ENCODE measurements around the gene SLU7. TPM values are rescaled to one million over a fixed set of nuclear protein-coding genes. Genes with fewer than 3 reads are reported as not detected.

The SLU7 gene
- total RNA-seq, 1 donor from 2014 or later = 48.4 TPM

DNA sequence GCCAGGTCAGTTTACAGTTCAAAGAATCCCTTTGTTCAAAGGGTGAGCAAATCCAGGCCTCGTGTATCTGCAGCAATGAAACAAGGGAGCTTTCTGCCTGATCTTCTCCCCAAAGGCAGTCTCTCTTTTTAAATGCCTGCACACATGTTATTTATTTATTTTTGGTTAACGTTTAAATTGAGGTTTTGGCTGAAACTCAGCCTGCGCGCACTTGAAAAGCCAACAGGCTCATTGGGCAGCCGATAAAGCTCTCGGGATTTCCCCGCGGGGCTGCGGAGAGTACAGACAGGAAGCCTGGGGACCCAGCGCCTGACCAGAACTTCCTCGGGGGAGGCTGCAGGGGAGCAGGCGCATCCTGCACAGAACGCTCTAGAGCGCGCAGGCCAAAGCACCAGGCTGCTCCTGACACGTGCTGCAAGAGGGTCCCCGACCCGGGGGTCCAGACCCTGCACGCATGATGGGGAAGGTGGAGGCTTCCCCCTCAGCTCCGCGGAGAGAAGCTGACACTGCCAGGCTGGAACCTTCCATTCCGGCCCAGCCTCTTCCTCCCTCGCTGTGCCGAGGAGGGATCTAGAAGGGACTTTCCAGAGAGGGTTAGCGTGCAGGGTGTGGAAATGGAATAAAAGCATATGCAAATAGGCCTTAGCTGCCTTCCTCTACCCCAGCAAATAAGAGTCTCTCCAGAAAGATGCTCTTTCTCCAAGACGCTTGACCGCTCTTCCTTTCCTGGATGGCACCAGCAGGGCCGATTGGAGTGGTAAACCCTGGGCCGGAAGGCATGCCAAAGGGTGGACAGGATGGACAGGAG lies 48.9 kb upstream of the SLU7 start:
- FAIRE-seq (no peak), DNase-seq (ENCODE audit: low read depth) (peak; percentile 74)
- Mint-ChIP-seq H3K36me3 (ENCODE audit: low read depth, unreplicated experiment) (no peaks in the 10 kb centered on the region), H3K27me3 (ENCODE audit: low read depth, unreplicated experiment) (no peaks in the 10 kb centered on the region), H3K4me1 (ENCODE audit: low read depth, unreplicated experiment) (peaks cover 18% of the 10 kb centered on the region), H3K27ac (ENCODE audit: unreplicated experiment) (no peak overlapping the region), H3K4me3 (ENCODE audit: unreplicated experiment) (no peak overlapping the region), H3K9me3 (ENCODE audit: unreplicated experiment) (no peaks in the 10 kb centered on the region)
- peak overlapping the region; percentile 26 for H3K9ac ChIP-seq (ENCODE audit: low read length)
- peak overlapping the region; percentile 15 for H3K27ac ChIP-seq (ENCODE audit: low read depth, low read length)
- H2AFZ ChIP-seq (ENCODE audit: low read depth, low read length) = peak overlapping the region; percentile 12
- no peaks in the 10 kb centered on the region for H3K27me3 ChIP-seq (ENCODE audit: insufficient read depth, low read length)
- H3K36me3 ChIP-seq (ENCODE audit: insufficient read depth, low read length) = no peaks in the 10 kb centered on the region
- no peaks in the 10 kb centered on the region for H4K20me1 ChIP-seq (ENCODE audit: insufficient read depth, low read length)
- TF ChIP-seq, protein P1, sequence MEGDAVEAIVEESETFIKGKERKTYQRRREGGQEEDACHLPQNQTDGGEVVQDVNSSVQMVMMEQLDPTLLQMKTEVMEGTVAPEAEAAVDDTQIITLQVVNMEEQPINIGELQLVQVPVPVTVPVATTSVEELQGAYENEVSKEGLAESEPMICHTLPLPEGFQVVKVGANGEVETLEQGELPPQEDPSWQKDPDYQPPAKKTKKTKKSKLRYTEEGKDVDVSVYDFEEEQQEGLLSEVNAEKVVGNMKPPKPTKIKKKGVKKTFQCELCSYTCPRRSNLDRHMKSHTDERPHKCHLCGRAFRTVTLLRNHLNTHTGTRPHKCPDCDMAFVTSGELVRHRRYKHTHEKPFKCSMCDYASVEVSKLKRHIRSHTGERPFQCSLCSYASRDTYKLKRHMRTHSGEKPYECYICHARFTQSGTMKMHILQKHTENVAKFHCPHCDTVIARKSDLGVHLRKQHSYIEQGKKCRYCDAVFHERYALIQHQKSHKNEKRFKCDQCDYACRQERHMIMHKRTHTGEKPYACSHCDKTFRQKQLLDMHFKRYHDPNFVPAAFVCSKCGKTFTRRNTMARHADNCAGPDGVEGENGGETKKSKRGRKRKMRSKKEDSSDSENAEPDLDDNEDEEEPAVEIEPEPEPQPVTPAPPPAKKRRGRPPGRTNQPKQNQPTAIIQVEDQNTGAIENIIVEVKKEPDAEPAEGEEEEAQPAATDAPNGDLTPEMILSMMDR (IDR thresholded peaks at IDR 0.05; ENCODE audit: insufficient read depth, low read depth, low read length) = no peak
- TF ChIP-seq EZH2 (IDR thresholded peaks at IDR 0.05; ENCODE audit: insufficient read depth, low read length) = no peak
- no peaks in the 10 kb centered on the region for H3K9me3 ChIP-seq (ENCODE audit: insufficient read depth, low read depth, low read length)
- no peaks in the 10 kb centered on the region for H3K79me2 ChIP-seq (ENCODE audit: insufficient read depth, low read length)
- peak overlapping the region; percentile 51 for H3K4me2 ChIP-seq (ENCODE audit: low read length)
- peaks cover 44% of the 10 kb centered on the region for H3K4me1 ChIP-seq (ENCODE audit: insufficient read depth, low read length)
- peak overlapping the region; percentile 0 for H3K4me3 ChIP-seq (ENCODE audit: insufficient read depth, low read depth, low read length)

DNA sequence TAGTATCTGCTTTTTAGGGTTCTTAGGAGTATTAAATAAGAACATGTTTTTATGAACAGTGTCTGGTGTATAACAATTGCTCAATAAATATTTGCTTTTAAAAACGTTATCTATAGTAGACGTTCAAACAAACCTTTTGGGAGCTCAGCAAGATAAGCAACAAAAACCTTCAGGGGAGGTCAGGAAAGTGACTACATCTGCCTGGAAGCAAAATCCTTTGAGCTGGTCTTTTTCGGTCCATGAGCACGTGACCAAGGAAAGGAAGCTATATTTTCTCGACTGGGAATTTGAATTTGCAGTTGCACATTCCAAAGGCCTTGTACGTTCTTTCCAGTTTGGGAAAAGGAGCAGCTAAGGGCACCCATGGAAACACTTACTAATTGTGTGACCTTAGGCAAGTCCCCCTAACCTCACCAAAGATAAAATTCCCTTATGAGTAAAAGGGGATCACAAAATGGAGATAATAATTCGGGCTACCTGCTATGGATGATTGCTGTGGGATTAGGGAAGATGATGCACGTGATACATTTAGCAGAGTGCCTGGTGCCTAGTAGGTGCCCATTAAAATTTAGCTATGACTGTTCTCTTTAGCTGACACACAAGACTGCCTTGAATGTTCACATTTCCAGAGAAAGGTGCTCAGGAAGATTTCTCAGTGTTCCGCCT lies 48.1 kb upstream of the SLU7 start:
- TF ChIP-seq EZH2 (IDR thresholded peaks at IDR 0.05; ENCODE audit: insufficient read depth, low read length) = no peak
- TF ChIP-seq, protein P1 (IDR thresholded peaks at IDR 0.05; ENCODE audit: insufficient read depth, low read depth, low read length) = no peak
- Mint-ChIP-seq H3K27me3 (ENCODE audit: low read depth, unreplicated experiment) (no peaks in the 10 kb centered on the region), H3K9me3 (ENCODE audit: unreplicated experiment) (no peaks in the 10 kb centered on the region), H3K4me1 (ENCODE audit: low read depth, unreplicated experiment) (peaks cover 18% of the 10 kb centered on the region), H3K27ac (ENCODE audit: unreplicated experiment) (no peak overlapping the region), H3K4me3 (ENCODE audit: unreplicated experiment) (no peak overlapping the region), H3K36me3 (ENCODE audit: low read depth, unreplicated experiment) (no peaks in the 10 kb centered on the region)
- DNase-seq (ENCODE audit: low read depth) (no peak), FAIRE-seq (no peak)
- no peak overlapping the region for H2AFZ ChIP-seq (ENCODE audit: low read depth, low read length)
- no peaks in the 10 kb centered on the region for H3K36me3 ChIP-seq (ENCODE audit: insufficient read depth, low read length)
- peaks cover 44% of the 10 kb centered on the region for H3K4me1 ChIP-seq (ENCODE audit: insufficient read depth, low read length)
- H3K9me3 ChIP-seq (ENCODE audit: insufficient read depth, low read depth, low read length) = no peaks in the 10 kb centered on the region
- H3K4me3 ChIP-seq (ENCODE audit: insufficient read depth, low read depth, low read length) = no peak overlapping the region
- peak overlapping the region; percentile 15 for H3K27ac ChIP-seq (ENCODE audit: low read depth, low read length)
- H4K20me1 ChIP-seq (ENCODE audit: insufficient read depth, low read length) = no peaks in the 10 kb centered on the region
- no peaks in the 10 kb centered on the region for H3K79me2 ChIP-seq (ENCODE audit: insufficient read depth, low read length)
- no peaks in the 10 kb centered on the region for H3K27me3 ChIP-seq (ENCODE audit: insufficient read depth, low read length)
- peak overlapping the region; percentile 26 for H3K9ac ChIP-seq (ENCODE audit: low read length)
- peak overlapping the region; percentile 51 for H3K4me2 ChIP-seq (ENCODE audit: low read length)
